Measurements from ENCODE around the gene IFNA14. TPM values are rescaled to one million over a fixed set of nuclear protein-coding genes. Genes with fewer than 3 reads are reported as not detected.
"Not testable (repeated sequence)": the region's sequence is repeated elsewhere in the genome, so short reads cannot be mapped to it uniquely, and the experiment has no call there.

The IFNA14 gene
- total RNA-seq, 2 donors from 2014 or later = not detected

DNA sequence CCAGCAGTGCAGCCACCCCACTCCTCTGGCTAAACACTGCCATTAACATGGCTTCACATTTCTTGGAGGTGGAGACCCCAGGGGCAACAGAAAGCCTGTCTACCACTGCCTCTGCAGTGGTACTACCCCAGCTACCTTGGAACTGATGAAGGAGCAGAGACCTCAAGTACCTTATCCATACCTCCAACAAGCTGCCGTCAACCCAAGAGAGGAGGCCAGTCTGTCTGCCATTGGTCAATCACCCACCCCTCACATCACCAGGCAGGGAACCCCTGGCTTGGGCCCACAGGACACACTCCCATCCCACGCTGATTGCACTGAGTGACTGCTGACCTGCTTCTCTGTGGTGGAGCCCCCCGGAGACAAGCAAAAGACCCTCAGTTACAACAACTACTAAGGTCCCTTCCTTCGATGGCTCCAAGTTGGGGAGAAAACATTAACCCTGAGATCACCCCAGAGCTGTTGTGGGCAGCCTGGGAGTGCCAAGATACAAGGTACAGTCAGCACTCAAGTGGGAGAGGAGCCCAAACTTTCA is 5.6 kb downstream of the IFNA14 start:
- TF ChIP-seq, protein P1, sequence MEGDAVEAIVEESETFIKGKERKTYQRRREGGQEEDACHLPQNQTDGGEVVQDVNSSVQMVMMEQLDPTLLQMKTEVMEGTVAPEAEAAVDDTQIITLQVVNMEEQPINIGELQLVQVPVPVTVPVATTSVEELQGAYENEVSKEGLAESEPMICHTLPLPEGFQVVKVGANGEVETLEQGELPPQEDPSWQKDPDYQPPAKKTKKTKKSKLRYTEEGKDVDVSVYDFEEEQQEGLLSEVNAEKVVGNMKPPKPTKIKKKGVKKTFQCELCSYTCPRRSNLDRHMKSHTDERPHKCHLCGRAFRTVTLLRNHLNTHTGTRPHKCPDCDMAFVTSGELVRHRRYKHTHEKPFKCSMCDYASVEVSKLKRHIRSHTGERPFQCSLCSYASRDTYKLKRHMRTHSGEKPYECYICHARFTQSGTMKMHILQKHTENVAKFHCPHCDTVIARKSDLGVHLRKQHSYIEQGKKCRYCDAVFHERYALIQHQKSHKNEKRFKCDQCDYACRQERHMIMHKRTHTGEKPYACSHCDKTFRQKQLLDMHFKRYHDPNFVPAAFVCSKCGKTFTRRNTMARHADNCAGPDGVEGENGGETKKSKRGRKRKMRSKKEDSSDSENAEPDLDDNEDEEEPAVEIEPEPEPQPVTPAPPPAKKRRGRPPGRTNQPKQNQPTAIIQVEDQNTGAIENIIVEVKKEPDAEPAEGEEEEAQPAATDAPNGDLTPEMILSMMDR (IDR thresholded peaks at IDR 0.05) = no peak
- Histone ChIP-seq H3K4me3 (no peak overlapping the region), H3K27me3 (no peaks in the 10 kb centered on the region), H3K4me1 (no peaks in the 10 kb centered on the region), H3K36me3 (no peaks in the 10 kb centered on the region), H3K27ac (no peak overlapping the region), H3K9me3 (no peaks in the 10 kb centered on the region)
- no peak for DNase-seq (ENCODE audit: low spot score)

DNA sequence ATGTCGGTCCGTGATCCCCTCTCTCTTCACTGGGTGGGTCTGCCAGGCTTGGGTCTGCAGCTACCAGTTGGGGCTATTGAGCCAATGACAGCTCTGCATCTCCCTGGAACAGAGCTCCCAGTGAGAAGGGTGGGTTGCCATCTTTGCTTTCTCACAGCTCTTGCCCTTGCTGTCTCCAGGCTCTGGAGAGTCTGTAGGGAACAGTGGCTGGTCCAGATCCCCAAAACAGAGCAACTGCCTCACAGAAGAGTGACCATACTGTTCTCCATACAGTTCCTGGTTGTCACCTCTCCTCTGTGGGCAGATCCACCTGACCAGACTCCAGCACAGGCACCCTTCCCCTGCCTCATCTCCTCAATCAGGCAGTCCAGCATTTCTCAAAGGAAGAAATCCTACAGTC is 6.5 kb downstream of the IFNA14 start:
- Histone ChIP-seq H3K9me3 (no peaks in the 10 kb centered on the region), H3K36me3 (no peaks in the 10 kb centered on the region), H3K27ac (no peak overlapping the region), H3K4me3 (no peak overlapping the region), H3K4me1 (no peaks in the 10 kb centered on the region), H3K27me3 (no peaks in the 10 kb centered on the region)
- TF ChIP-seq, protein P1 (IDR thresholded peaks at IDR 0.05) = no peak
- DNase-seq (ENCODE audit: low spot score) = no peak

DNA sequence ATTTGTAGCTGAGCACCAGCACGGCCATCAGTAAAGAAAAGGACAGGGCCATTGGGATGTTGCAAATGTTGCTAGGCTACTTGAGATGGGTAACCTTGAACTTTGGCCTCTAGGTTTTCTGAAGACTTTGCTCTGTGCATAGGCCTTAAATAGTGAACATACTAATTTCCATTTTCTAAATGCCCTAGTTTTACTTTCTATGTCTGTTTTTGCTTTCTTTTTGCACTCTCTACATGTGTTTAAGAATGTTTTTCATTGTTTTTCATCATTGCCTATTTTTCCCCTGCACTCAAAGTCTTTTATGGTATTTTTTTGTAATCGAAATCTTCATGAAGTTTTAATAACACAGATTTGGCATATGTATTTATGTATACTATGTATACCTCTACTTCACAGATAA is 11.7 kb downstream of the IFNA14 start, which contains the start of gene IFNA17:
TSS of gene IFNA17 (minus strand) at position 101 of the 400 bp plus-strand sequence. CDS start at position 52, 49 bp downstream.
- no peak within 1 kb of the TSS for H3K27ac ChIP-seq
- no peaks in the 10 kb centered on the region for H3K36me3 ChIP-seq
- H3K4me1 ChIP-seq = no peaks in the 10 kb centered on the region
- TF ChIP-seq, protein P1 (IDR thresholded peaks at IDR 0.05) = no peak
- H3K4me3 ChIP-seq = no peak within 1 kb of the TSS
- no peaks in the 10 kb centered on the region for H3K9me3 ChIP-seq
- H3K27me3 ChIP-seq = no peaks in the 10 kb centered on the region
- no peak for DNase-seq (ENCODE audit: low spot score)

DNA sequence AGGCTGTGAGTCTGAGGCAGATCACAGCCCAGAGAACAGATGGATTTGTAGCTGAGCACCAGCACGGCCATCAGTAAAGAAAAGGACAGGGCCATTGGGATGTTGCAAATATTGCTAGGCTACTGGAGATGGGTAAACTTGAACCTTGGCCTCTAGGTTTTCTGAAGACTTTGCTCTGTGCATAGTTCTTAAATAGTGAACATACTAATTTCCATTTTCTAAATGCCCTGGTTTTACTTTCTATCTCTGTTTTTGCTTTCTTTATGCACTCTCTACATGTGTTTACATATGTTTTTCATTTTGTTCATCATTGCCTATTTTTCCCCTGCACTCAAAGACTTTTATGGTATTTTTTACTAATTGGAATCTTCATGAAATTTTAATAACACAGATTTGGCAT is 22.6 kb downstream of the IFNA14 start, which contains the start of gene IFNA16:
TSS of gene IFNA16 (minus strand) at position 101 of the 400 bp plus-strand sequence. CDS start at position 95, 6 bp downstream.
- H3K9me3 ChIP-seq; H3K4me3 ChIP-seq; H3K27ac ChIP-seq; H3K27me3 ChIP-seq; DNase-seq (ENCODE audit: low spot score); H3K4me1 ChIP-seq; H3K36me3 ChIP-seq: not testable (repeated sequence)

DNA sequence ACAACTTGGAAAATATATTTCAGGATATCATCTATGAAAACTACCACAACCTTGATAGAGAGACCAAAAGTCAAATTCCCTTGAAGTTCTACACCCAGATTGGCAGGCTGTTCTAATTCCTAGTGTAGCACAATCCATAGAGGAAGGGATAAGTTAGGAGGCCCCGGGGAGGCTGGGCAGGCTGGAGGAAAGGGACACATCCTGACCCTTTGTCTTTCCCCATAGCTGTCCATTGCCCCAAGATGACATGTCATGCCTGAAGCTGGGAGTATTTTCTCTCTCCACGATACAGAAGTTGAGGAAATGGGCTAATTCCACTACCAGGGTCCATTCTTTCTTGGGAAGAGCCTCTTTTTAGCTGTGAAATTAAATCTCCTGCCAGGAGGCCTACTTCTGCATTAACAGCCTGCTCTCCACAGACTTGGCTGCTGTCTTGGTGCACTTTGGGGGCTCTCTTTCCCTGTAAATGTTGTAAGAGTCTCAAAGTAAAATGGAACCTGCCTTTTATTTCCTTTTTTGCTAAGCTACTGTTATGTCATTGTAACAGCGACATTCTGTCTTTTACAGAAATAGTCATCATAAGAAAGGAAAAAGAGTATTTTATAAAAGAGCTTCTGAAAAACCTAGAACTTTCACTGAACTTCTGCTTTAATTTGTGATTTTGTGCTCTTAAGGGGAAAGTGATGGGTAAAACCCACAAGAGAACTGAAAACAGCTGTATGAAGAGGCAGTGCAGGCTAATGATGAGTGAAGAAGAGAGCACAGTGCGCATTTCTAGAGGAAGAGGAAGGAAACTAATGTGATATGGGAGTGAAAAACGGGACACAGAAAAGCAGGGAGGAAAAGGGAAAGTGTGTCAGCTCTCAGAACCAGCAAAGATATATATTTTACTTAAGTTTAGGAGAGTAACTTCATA is 26.1 kb downstream of the IFNA14 start:
- H3K4me1 ChIP-seq; H3K27ac ChIP-seq; H3K36me3 ChIP-seq; DNase-seq (ENCODE audit: low spot score); H3K27me3 ChIP-seq; H3K9me3 ChIP-seq; H3K4me3 ChIP-seq: not testable (repeated sequence)
- TF ChIP-seq, protein P1 (IDR thresholded peaks at IDR 0.05) = peak in 1 of 2 donors; percentile 15

DNA sequence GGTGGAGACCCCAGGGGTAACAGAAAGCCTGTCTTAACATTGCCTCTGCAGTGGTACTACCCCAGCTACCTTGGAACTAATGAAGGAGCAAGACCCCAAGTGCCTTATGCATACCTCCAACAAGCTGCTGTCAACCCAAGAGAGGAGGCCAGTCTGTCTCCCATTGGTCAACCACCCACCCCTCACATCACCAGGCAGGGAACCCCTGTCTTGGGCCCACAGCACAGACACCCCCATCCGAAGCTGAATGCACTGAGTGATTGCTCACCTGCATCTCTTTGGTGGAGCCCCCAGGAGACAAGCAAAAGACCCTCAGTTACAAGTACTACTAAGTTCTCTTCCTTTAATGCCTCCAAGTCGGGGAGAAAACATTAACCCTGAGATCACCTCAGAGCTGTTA is 27.6 kb downstream of the IFNA14 start:
- not testable (repeated sequence) for DNase-seq (ENCODE audit: low spot score); H3K36me3 ChIP-seq; H3K4me3 ChIP-seq; H3K9me3 ChIP-seq; H3K27me3 ChIP-seq; H3K27ac ChIP-seq; H3K4me1 ChIP-seq

DNA sequence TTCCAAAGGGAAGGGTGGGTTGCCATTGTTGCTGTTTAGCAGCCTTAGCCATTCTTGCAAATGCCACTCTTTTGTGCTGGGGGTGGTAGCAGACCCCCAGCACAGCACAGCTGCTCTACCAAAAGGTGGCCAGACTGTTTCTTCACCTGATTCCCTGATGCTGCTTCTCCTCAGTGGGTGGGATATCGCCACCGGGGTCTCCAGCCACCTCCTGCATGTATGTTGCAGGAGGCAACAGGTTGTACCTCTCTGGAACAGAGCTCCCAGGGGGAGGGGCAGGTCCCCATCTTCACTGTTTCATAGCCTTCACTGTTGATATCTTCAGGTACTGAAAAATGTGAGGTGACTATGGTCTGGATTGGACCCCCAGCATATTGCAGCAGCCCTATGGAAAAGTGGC is 29.0 kb downstream of the IFNA14 start:
- H3K4me3 ChIP-seq; H3K27ac ChIP-seq; DNase-seq (ENCODE audit: low spot score); H3K27me3 ChIP-seq; H3K4me1 ChIP-seq; H3K9me3 ChIP-seq; H3K36me3 ChIP-seq: not testable (repeated sequence)
